ENCODE results near the gene GRM8.

DNA sequence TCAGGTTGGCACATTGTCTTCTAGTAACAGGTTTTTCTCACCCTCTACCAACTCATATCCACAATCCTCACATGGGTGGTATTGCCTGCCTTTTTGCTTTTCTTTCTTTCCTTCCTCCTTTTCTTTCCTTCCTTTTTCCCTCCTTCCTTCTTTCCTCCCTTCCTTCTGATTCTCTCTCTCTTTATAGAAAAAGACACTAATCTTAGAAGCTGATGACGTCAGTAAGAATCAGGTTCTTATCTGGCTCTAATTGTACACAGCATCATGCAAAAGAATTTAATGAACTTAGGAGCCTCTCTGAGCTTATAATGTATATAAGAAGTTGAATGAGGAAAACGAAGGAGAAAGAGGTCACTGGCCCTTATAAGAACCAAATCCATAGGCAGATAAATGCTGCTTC, 328.3 kb downstream of the GRM8 start:
- no peak for TF ChIP-seq CTCF (IDR thresholded peaks at IDR 0.05)
- no peak for TF ChIP-seq POLR2A (IDR thresholded peaks at IDR 0.05; ENCODE audit: low read depth)
- no peak for TF ChIP-seq POLR2AphosphoS5 (IDR thresholded peaks at IDR 0.05)
- no peak for TF ChIP-seq EP300 (IDR thresholded peaks at IDR 0.05)
